ENCODE results near the gene UGDH. TPM values are rescaled to one million over a fixed set of nuclear protein-coding genes. Genes with fewer than 3 reads are reported as not detected.
A peak's percentile ranks its signal among the peaks of the same experiment; 100 is the strongest.

UGDH gene
- total RNA-seq, 1 experiment from 2014 or later = 50.9 TPM

DNA sequence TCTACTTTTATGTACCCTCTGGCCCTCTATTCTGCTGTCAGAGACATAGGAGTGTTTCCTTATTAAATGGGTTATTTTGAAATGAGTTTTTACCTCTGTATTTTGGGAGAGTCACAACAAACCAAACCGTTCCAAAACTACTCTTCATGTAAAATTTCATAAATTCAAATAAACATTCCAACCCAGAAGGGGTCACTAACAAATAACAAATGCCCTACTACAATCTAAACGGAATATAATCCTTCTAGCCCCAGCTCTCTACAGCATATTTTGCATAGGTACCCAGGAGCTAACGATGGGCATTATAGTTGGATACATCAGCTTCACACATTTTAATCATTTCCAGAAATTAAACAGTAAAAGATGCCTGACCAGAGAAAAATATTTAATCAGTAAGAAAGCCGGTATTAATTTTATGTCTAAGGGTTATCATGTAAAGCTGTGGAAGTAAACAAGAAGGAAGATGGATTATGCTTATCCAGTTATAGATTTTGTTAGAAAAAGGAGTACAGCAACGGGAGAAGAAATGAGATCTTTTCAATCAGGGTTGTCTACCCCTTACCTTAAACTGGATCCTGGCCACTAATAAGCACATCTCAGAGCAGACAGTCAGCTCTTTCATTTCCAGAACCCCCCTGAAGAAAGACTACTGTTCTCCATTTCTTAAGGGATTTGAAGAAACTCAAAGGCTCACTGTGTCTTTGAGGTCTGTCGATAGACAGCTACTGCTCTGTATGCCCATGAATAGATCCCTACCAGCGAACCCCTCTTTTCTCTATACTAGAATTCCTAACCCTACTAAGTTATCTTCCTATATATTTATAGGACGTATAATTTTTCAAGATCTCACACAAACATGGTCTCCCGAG, 1.2 kb downstream of the UGDH start:
- TF ChIP-seq, protein P1, sequence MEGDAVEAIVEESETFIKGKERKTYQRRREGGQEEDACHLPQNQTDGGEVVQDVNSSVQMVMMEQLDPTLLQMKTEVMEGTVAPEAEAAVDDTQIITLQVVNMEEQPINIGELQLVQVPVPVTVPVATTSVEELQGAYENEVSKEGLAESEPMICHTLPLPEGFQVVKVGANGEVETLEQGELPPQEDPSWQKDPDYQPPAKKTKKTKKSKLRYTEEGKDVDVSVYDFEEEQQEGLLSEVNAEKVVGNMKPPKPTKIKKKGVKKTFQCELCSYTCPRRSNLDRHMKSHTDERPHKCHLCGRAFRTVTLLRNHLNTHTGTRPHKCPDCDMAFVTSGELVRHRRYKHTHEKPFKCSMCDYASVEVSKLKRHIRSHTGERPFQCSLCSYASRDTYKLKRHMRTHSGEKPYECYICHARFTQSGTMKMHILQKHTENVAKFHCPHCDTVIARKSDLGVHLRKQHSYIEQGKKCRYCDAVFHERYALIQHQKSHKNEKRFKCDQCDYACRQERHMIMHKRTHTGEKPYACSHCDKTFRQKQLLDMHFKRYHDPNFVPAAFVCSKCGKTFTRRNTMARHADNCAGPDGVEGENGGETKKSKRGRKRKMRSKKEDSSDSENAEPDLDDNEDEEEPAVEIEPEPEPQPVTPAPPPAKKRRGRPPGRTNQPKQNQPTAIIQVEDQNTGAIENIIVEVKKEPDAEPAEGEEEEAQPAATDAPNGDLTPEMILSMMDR (IDR thresholded peaks at IDR 0.05; ENCODE audit: unreplicated experiment) = no peak
- POLR2A ChIA-PET = interaction anchor here (0.6 to 2.7 kb wide), 10 partner anchors 11 to 449 kb away, joined by 3 to 59 read pairs (median 4); partner anchors contain the start of genes LIAS, RPL9, SMIM14 and UBE2K
- intact Hi-C loops (cut with micrococcal nuclease) = loop anchor here (2.0 to 5.0 kb wide), 2 partner anchors 59 to 65 kb away; no protein-coding TSS in a partner anchor
- peaks cover 9% of the 10 kb centered on the region for H3K4me1 Mint-ChIP-seq (ENCODE audit: insufficient read depth, unreplicated experiment)
- no peaks in the 10 kb centered on the region for H3K27me3 Mint-ChIP-seq (ENCODE audit: insufficient read depth, unreplicated experiment)
- peaks cover 4% of the 10 kb centered on the region for H3K36me3 Mint-ChIP-seq (ENCODE audit: insufficient read depth, unreplicated experiment)
- no TSS peak for BruUV-seq (replicated peaks)
- CTCF ChIA-PET = interaction anchor here (1.0 to 1.3 kb wide), 3 partner anchors 16 to 109 kb away, joined by 3 to 4 read pairs (median 3); no protein-coding TSS in a partner anchor
- peak overlapping the region; percentile 94 for H3K27ac Mint-ChIP-seq (ENCODE audit: low read depth, unreplicated experiment)
- no peak for DNase-seq (ENCODE audit: unreplicated experiment)
- peak overlapping the region; percentile 98 for H3K4me3 Mint-ChIP-seq (ENCODE audit: unreplicated experiment)
- peaks cover 3% of the 10 kb centered on the region for H3K9me3 Mint-ChIP-seq (ENCODE audit: unreplicated experiment)

DNA sequence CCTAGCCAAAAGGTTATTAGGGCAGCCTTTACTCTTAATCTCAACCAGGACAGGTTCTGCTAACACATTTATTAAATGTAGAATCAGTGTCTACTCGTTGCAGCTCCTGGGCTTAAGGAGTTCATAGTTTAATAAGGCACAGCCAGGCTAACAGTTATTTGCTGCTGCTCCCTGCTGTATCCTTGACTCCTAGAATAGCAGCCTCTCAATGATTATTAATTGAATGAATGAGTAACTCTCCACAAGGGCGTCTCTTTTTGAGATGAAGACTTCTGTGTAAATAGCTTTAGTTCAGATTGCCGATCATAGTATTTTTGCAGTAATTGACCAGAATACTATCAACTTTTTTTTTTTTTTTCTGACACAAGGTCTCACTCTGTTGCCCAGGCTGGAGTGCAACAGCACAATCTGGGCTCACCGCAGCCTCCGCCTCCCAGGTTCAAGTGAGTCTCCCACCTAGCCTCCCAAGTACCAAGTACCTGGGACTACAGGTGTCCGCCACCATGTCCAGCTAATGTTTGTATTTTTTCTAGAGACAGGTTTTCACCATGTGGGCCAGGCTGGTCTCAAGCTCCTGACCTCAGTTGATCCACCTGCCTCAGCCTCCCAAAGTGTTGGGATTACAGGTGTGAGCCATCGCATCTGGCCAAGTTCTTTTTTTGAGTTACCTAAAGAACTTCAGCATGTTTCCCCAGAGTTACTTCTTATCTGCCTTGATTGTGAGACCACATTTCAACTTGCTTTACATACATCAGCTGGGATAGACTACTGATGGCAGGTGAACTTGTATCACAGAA, 2.9 kb downstream of the UGDH start:
- Mint-ChIP-seq H3K36me3 (ENCODE audit: insufficient read depth, unreplicated experiment) (no peaks in the 10 kb centered on the region), H3K4me3 (ENCODE audit: unreplicated experiment) (no peak overlapping the region), H3K27me3 (ENCODE audit: insufficient read depth, unreplicated experiment) (no peaks in the 10 kb centered on the region), H3K27ac (ENCODE audit: low read depth, unreplicated experiment) (no peak overlapping the region), H3K4me1 (ENCODE audit: insufficient read depth, unreplicated experiment) (peaks cover 9% of the 10 kb centered on the region), H3K9me3 (ENCODE audit: unreplicated experiment) (no peaks in the 10 kb centered on the region)
- ChIA-PET CTCF (interaction anchor here (0.6 to 0.7 kb wide), 3 partner anchors 54 to 1195 kb away, joined by 3 read pairs; no protein-coding TSS in a partner anchor), POLR2A (interaction anchor here (0.6 to 2.5 kb wide), 9 partner anchors 13 to 792 kb away, joined by 3 to 13 read pairs (median 3); partner anchors contain the start of genes LIAS, RPL9, SMIM14 and UBE2K)
- DNase-seq (ENCODE audit: unreplicated experiment) = no peak
- intact Hi-C loops (cut with micrococcal nuclease) = no loop called here
- no TSS peak for BruUV-seq (replicated peaks)
- TF ChIP-seq, protein P1 (IDR thresholded peaks at IDR 0.05; ENCODE audit: unreplicated experiment) = no peak

DNA sequence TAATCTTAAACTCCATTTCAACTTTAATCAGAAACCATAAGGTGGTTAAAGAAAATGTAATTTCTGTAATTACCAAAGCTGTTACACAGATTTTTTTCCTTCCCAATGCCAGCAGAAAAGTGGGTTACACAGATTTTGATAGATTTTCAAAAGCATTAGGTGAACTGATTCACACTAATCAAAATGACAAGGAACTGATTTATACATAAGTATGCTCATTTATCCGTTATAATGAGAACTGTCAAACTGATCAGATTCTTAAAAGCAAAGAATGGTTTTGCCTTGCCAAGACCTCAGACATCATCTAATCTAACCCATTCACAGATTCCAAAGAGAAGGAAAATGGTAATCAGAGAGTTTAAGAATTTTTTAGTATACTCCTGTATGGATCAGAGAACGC, 5.2 kb downstream of the UGDH start:
- Mint-ChIP-seq H3K27ac (ENCODE audit: low read depth, unreplicated experiment) (no peak overlapping the region), H3K4me3 (ENCODE audit: unreplicated experiment) (no peak overlapping the region), H3K9me3 (ENCODE audit: unreplicated experiment) (no peaks in the 10 kb centered on the region), H3K36me3 (ENCODE audit: insufficient read depth, unreplicated experiment) (peaks cover 5% of the 10 kb centered on the region), H3K27me3 (ENCODE audit: insufficient read depth, unreplicated experiment) (no peaks in the 10 kb centered on the region), H3K4me1 (ENCODE audit: insufficient read depth, unreplicated experiment) (peaks cover 9% of the 10 kb centered on the region)
- no peak for DNase-seq (ENCODE audit: unreplicated experiment)
- intact Hi-C loops (cut with micrococcal nuclease) = no loop called here
- no TSS peak for BruUV-seq (replicated peaks)
- CTCF ChIA-PET = interaction anchor here (0.7 kb wide), 2 partner anchors 100 to 474 kb away, joined by 3 read pairs; no protein-coding TSS in a partner anchor
- TF ChIP-seq, protein P1 (IDR thresholded peaks at IDR 0.05; ENCODE audit: unreplicated experiment) = no peak
- POLR2A ChIA-PET = interaction anchor here (1.7 kb wide), 1 partner anchor 116 kb away, joined by 4 read pairs; no protein-coding TSS in a partner anchor
